Tongue (tissue), 2 donors: ENCODE measurements around the gene ASB6. TPM values are rescaled to one million over a fixed set of nuclear protein-coding genes. Genes with fewer than 3 reads are reported as not detected.

Source experiments
- DNase-seq: peaks from one replicate; pipeline ENCODE4 v3.0.0-alpha.2; 2015
- total RNA-seq: library from RNA; depleted of rRNA; stranded (reverse); fragments of >200 nt; gene quantifications from one replicate; pipeline ENCODE4 v1.2.3, GENCODE V29; 2014

Gene ASB6
- total RNA-seq, 1 donor from 2014 or later, result 11.7 TPM

- DNase-seq, result peak; percentile 93
These were observed 15.8 kb downstream of the ASB6 start, which contains the start of gene NTMT1 for GRCh38 chr9:129626079-129626624. TSS of gene NTMT1 (plus strand) at chr9:129626163. CDS start at chr9:129632704, 6,541 bp downstream.

GRCh38 chr9:129624947-129625346 lies 17.0 kb downstream of the ASB6 start:
- no peak for DNase-seq

GRCh38 chr9:129624168-129624759 lies 17.7 kb downstream of the ASB6 start:
- DNase-seq, result peak; percentile 68

- no peak for DNase-seq
These were observed 18.6 kb downstream of the ASB6 start for GRCh38 chr9:129623331-129623730.

GRCh38 chr9:129620669-129621295 lies 21.2 kb downstream of the ASB6 start, which contains the start of gene C9orf50:
TSS of gene C9orf50 (minus strand) at chr9:129621101. CDS start at chr9:129620574, 527 bp downstream.
- no peak for DNase-seq

GRCh38 chr9:129619787-129620668 lies 21.9 kb downstream of the ASB6 start:
- peak; percentile 62 for DNase-seq

GRCh38 chr9:129617167-129617566 lies 24.8 kb downstream of the ASB6 start:
- peak; percentile 48 for DNase-seq

GRCh38 chr9:129615407-129616285 lies 26.3 kb downstream of the ASB6 start:
- no peak for DNase-seq

- no peak for DNase-seq
These were observed 27.0 kb downstream of the ASB6 start for GRCh38 chr9:129614932-129615331.

GRCh38 chr9:129613520-129614175 lies 28.3 kb downstream of the ASB6 start:
- peak; percentile 64 for DNase-seq

- DNase-seq, result peak; percentile 57
These were observed 29.0 kb downstream of the ASB6 start for GRCh38 chr9:129612815-129613519.

GRCh38 chr9:129612123-129612522 lies 29.8 kb downstream of the ASB6 start:
- DNase-seq, result no peak

- DNase-seq, result no peak
These were observed 30.6 kb downstream of the ASB6 start for GRCh38 chr9:129611307-129611800.

- peak; percentile 88 for DNase-seq
These were observed 31.3 kb downstream of the ASB6 start for GRCh38 chr9:129610473-129611306.

GRCh38 chr9:129610213-129610472 lies 31.8 kb downstream of the ASB6 start:
- no peak for DNase-seq

GRCh38 chr9:129609486-129610212 lies 32.3 kb downstream of the ASB6 start:
- no peak for DNase-seq

- DNase-seq, result no peak
These were observed 33.1 kb downstream of the ASB6 start for GRCh38 chr9:129608561-129609481.

GRCh38 chr9:129607027-129607387 lies 34.9 kb downstream of the ASB6 start:
- no peak for DNase-seq
